SK-N-SH (cell line): ENCODE measurements around the gene SEMA3A. TPM values are rescaled to one million over a fixed set of nuclear protein-coding genes. Genes with fewer than 3 reads are reported as not detected.
A peak's percentile ranks its signal among the peaks of the same experiment; 100 is the strongest.
"Not testable (repeated sequence)": the region's sequence is repeated elsewhere in the genome, so short reads cannot be mapped to it uniquely, and the experiment has no call there.

Source experiments
- CTCF ChIA-PET: fragments of 300-600, 350-600 bp; formaldehyde crosslinking; extraction: SDS; loops from one replicate; lab custom pipeline; 2021; lab: Yijun Ruan, JAX
- POLR2A ChIA-PET: fragments of 350-600 bp; sonication (Branson Sonifier 250); formaldehyde crosslinking; extraction: SDS; loops from one replicate; lab custom pipeline; 2020; ENCODE audit warnings: antibody characterized with exemption, inconsistent platforms; lab: Yijun Ruan, JAX
- DNase-seq: peaks from one replicate; pipeline ENCODE4 v3.0.0; 2012
- H2AFZ ChIP-seq: fragments of 200-600 bp; sonication (generic); 2 replicates; pipeline ENCODE4 v1.8.1; 2016; ENCODE audit warnings: antibody characterized with exemption, mild to moderate bottlenecking, low read depth
- H3F3A ChIP-seq: fragments of 200-600 bp; sonication (generic); replicated peaks from 2 replicates; pipeline ENCODE3; 2016; ENCODE audit warnings: antibody characterized with exemption, mild to moderate bottlenecking; ENCODE audit not compliant: insufficient read depth
- H3K27ac ChIP-seq, 2 experiments: fragments of 200-500 bp in 1 of 2; fragments of 200-600 bp in 1 of 2; sonication (Bioruptor generic) in 1 of 2; sonication (generic), shearing (Covaris generic) in 1 of 2; 2 replicates each; pipeline versions ENCODE4 v1.5.1 to v1.6.1; 2014 to 2016; ENCODE audit warnings: low read depth in 2 of 2, inconsistent platforms in 1 of 2, low read length in 1 of 2, mild to moderate bottlenecking in 1 of 2, mixed read lengths in 1 of 2
- H3K27me3 ChIP-seq: fragments of 200-600 bp; sonication (generic), shearing (Covaris generic); 2 replicates; pipeline ENCODE4 v1.6.1; 2016; ENCODE audit warnings: mixed run types; ENCODE audit not compliant: insufficient read depth
- H3K36me3 ChIP-seq, 2 experiments: fragments of 200-500 bp in 1 of 2; fragments of 200-600 bp in 1 of 2; sonication (Bioruptor generic) in 1 of 2; sonication (generic) in 1 of 2; replicated peaks in 1 of 2; 2 replicates each; pipeline versions ENCODE3 to v1.5.1; 2014 to 2016; ENCODE audit warnings: low read length in 1 of 2, mild to moderate bottlenecking in 1 of 2; ENCODE audit not compliant: insufficient read depth in 2 of 2, control insufficient read depth in 1 of 2
- H3K4me1 ChIP-seq, 2 experiments: fragments of 200-500 bp in 1 of 2; fragments of 200-600 bp in 1 of 2; sonication (Bioruptor generic) in 1 of 2; sonication (generic), shearing (Covaris generic) in 1 of 2; 2 replicates each; pipeline versions ENCODE4 v1.5.1 to v1.6.1; 2014 to 2016; ENCODE audit warnings: low read depth in 1 of 2, low read length in 1 of 2, mixed run types in 1 of 2; ENCODE audit not compliant: insufficient read depth in 2 of 2, control insufficient read depth in 1 of 2
- H3K4me2 ChIP-seq: fragments of 200-600 bp; sonication (generic), shearing (Covaris generic); 2 replicates; pipeline ENCODE4 v1.6.1; 2017; ENCODE audit warnings: mixed run types
- H3K4me3 ChIP-seq, 2 experiments: fragments of 200-500 bp in 1 of 2; fragments of 200-600 bp in 1 of 2; sonication (Bioruptor generic) in 1 of 2; sonication (generic), shearing (Covaris generic) in 1 of 2; 2 replicates each; pipeline versions ENCODE4 v1.5.1 to v1.8.1; 2014 to 2016; ENCODE audit warnings: low read depth in 2 of 2, inconsistent platforms in 1 of 2, low read length in 1 of 2, mild to moderate bottlenecking in 1 of 2, mixed read lengths in 1 of 2, moderate library complexity in 1 of 2
- H3K79me2 ChIP-seq: fragments of 200-600 bp; sonication (generic); 2 replicates; pipeline ENCODE4 v1.8.1; 2017; ENCODE audit warnings: mild to moderate bottlenecking; ENCODE audit not compliant: insufficient read depth
- H3K9ac ChIP-seq: fragments of 200-600 bp; sonication (generic); 2 replicates; pipeline ENCODE4 v1.6.1; 2017; ENCODE audit warnings: mixed run types
- H3K9me2 ChIP-seq: fragments of 200-600 bp; sonication (generic); 2 replicates; pipeline ENCODE4 v1.6.1; 2017; ENCODE audit warnings: mixed run types
- H3K9me3 ChIP-seq: fragments of 200-600 bp; sonication (generic); 2 replicates; pipeline ENCODE4 v1.6.1; 2017; ENCODE audit warnings: mixed run types, mild to moderate bottlenecking, moderate library complexity
- H4K20me1 ChIP-seq: fragments of 200-600 bp; sonication (generic); 2 replicates; pipeline ENCODE4 v1.6.1; 2017; ENCODE audit warnings: mild to moderate bottlenecking, mixed run types; ENCODE audit not compliant: insufficient read depth
- ELF1 ChIP-seq: IDR thresholded peaks from 2 replicates; pipeline ENCODE4 v1.4.0; 2012
- FOXJ3 ChIP-seq: sonication (generic); formaldehyde crosslinking; IDR thresholded peaks from 2 replicates; pipeline ENCODE4 v1.5.1; 2020; ENCODE audit warnings: mild to moderate bottlenecking, missing genetic modification reagents
- GABPA ChIP-seq: IDR thresholded peaks from 2 replicates; pipeline ENCODE4 v1.4.0; 2012; ENCODE audit warnings: low read depth, mild to moderate bottlenecking
- GATA2 ChIP-seq: sonication (generic); formaldehyde crosslinking; IDR thresholded peaks from 2 replicates; pipeline ENCODE4 v1.5.0; 2020; ENCODE audit warnings: mild to moderate bottlenecking, missing genetic modification reagents
- NFIC ChIP-seq: IDR thresholded peaks from 2 replicates; pipeline ENCODE4 v1.4.0; 2012; ENCODE audit warnings: borderline replicate concordance
- RAD21 ChIP-seq: IDR thresholded peaks from 2 replicates; pipeline ENCODE4 v1.6.1; 2012; ENCODE audit warnings: mild to moderate bottlenecking, low read length
- TCF12 ChIP-seq: IDR thresholded peaks from 2 replicates; pipeline ENCODE4 v1.4.0; 2012
- USF1 ChIP-seq: IDR thresholded peaks from 2 replicates; pipeline ENCODE4 v1.4.0; 2012; ENCODE audit warnings: low read depth, borderline replicate concordance
- YY1 ChIP-seq: IDR thresholded peaks from 2 replicates; pipeline ENCODE4 v1.4.0; 2012; ENCODE audit warnings: low read depth, mild to moderate bottlenecking
- WGBS: methylation state at CpG from one replicate; pipeline ENCODE4 v1.1.6; 2017; ENCODE audit warnings: low lambda C conversion rate; 5-methylcytosine and 5-hydroxymethylcytosine counted together
- polyA plus RNA-seq, 3 experiments: library from polyadenylated mRNA; depleted of rRNA; stranded (reverse); fragments of >200 nt; gene quantifications; 2 replicates each; pipeline ENCODE4 v1.2.3, GENCODE V29; 2012

SEMA3A gene
- polyA plus RNA-seq, 1 of the 3 experiments (the other 2 are of a cell fraction), result 15.9 TPM

GRCh38 chr7:84057576-84057975 lies 137.0 kb downstream of the SEMA3A start:
- Histone ChIP-seq H3K4me1 (peaks cover 2 to 34% of the 10 kb centered on the region in 2 experiments; a peak in 3 of 4 replicates), H3K27me3 (no peaks in the 10 kb centered on the region), H4K20me1 (no peaks in the 10 kb centered on the region), H3F3A (peaks cover 28% of the 10 kb centered on the region), H3K9me3 (no peaks in the 10 kb centered on the region), H3K4me2 (no peak overlapping the region), H3K36me3 (no peaks in the 10 kb centered on the region), H3K27ac (no peak overlapping the region), H3K79me2 (0 out of 2 replicates have a peak, but pooled peaks cover 3% of the 10 kb centered on the region), H3K9ac (no peak overlapping the region), H3K9me2 (no peaks in the 10 kb centered on the region; the same call in 1 of the 2 replicates), H2AFZ (no peak overlapping the region), H3K4me3 (no peak overlapping the region)
- CTCF ChIA-PET, result interaction anchor here (0.7 to 1.2 kb wide), 4 partner anchors 44 to 252 kb away, joined by 3 read pairs; no protein-coding TSS in a partner anchor
- POLR2A ChIA-PET, result no interaction called here
- DNase-seq, result no peak
- 97% methylated on average over 2 of the region's 2 CpGs for WGBS
- TF ChIP-seq RAD21 (no peak), FOXJ3 (CRISPR knock-in tag) (no peak), GABPA (no peak), TCF12 (no peak), YY1 (no peak), GATA2 (CRISPR knock-in tag) (no peak)

DNA sequence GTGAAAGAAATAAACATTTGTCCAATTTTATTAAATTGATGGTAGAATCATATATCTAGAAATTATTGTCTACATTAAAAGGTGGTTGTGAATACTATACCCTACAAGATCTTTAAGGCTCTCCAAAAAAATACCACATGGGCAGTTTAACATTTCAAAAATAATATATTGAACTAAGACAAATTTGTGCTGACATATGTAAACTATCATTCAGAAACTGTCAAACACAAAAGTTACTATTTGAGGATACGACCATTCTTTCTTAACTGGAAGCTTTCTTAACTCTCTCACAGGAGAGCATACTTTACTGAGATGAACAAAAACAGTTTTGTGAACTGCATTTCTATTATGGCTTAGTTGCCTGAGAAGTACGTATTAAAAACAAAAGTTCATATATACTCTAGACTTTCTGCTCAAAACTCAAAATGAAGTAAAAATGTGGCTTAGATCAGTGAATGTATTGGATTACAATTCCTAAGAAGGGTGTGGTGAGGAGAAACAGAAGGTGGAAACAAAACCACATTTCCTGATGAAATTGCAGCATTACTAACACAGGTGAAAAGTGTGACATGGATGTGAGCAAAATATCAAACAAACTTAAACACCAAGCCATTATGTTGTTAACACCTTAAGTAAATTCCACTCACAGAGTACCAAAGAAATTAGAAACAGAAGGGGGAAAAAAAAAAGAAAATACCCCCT lies 138.5 kb downstream of the SEMA3A start:
- no peaks in the 10 kb centered on the region for H3K27me3 ChIP-seq
- no peaks in the 10 kb centered on the region for H3K9me3 ChIP-seq
- 0 out of 2 replicates have a peak overlapping the region, but pooled peaks have one; percentile 18 for H2AFZ ChIP-seq
- H4K20me1 ChIP-seq, result no peaks in the 10 kb centered on the region
- no peak overlapping the region for H3K9ac ChIP-seq
- H3F3A ChIP-seq, result peaks cover 21% of the 10 kb centered on the region
- TF ChIP-seq NFIC, result no peak
- 0 out of 2 replicates have a peak, but pooled peaks have one; percentile 8 for TF ChIP-seq TCF12
- TF ChIP-seq ELF1, result no peak
- TF ChIP-seq USF1, result no peak
- H3K9me2 ChIP-seq, result no peaks in the 10 kb centered on the region; the same call in 1 of the 2 replicates
- no peak overlapping the region; a peak in 1 of 4 replicates for H3K27ac ChIP-seq
- DNase-seq, result no peak
- 91% methylated on average over 2 of the region's 2 CpGs for WGBS
- no peaks in the 10 kb centered on the region for H3K79me2 ChIP-seq
- ChIA-PET POLR2A (no interaction called here), CTCF (no interaction called here)
- H3K4me3 ChIP-seq, result no peak overlapping the region
- no peaks in the 10 kb centered on the region for H3K36me3 ChIP-seq
- peaks cover 2 to 27% of the 10 kb centered on the region in 2 experiments; a peak in 3 of 4 replicates for H3K4me1 ChIP-seq
- H3K4me2 ChIP-seq, result no peak overlapping the region

DNA sequence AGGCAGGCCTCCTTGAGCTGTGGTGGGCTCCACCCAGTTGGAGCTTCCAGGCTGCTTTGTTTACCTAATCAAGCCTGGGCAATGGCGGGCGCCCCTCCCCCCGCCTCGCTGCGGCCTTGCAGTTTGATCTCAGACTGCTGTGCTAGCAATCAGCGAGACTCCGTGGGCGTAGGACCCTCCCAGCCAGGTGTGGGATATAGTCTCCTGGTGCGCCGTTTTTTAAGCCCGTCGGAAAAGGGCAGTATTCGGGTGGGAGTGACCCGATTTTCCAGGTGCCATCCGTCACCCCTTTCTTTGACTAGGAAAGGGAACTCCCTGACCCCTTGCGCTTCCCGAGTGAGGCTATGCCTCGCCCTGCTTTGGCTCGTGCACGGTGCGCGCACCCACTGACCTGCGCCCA lies 139.4 kb downstream of the SEMA3A start:
- POLR2A ChIA-PET, H3K4me3 ChIP-seq, H3K27ac ChIP-seq, H3K79me2 ChIP-seq, H3K9ac ChIP-seq, DNase-seq, H3K9me2 ChIP-seq, H4K20me1 ChIP-seq, H3K9me3 ChIP-seq, H2AFZ ChIP-seq, CTCF ChIA-PET, H3K27me3 ChIP-seq, H3K4me2 ChIP-seq, H3K36me3 ChIP-seq: not testable (repeated sequence)
- WGBS, result 86% methylated on average over 23 of the region's 23 CpGs
- H3K4me1 ChIP-seq, result peaks cover 0 to 19% of the 10 kb centered on the region in 2 experiments; a peak in 2 of 4 replicates
- peaks cover 15% of the 10 kb centered on the region for H3F3A ChIP-seq
